IMR-90 (cell line): ENCODE data around the gene SLC39A11. TPM values are rescaled to one million over a fixed set of nuclear protein-coding genes. Genes with fewer than 3 reads are reported as not detected.

Experiments
- ATAC-seq: fragments of 200-7000 bp; cut with Tn5 transposase; 2 replicates; pipeline ENCODE4 v1.9.1; 2020; ENCODE audit warnings: low read depth, mild to moderate bottlenecking, moderate library complexity
- BruUV-seq: library from RNA; stranded (reverse); fragments of 400-500 nt; replicated peaks from 2 replicates; lab custom pipeline; 2021; lab: Mats Ljungman, UMichigan
- CTCF ChIA-PET: fragments of 300-600 bp; formaldehyde crosslinking; extraction: SDS; loops from one replicate; lab custom pipeline; 2021; ENCODE audit warnings: antibody characterized with exemption; lab: Yijun Ruan, JAX
- POLR2A ChIA-PET: fragments of 300-600 bp; sonication (Branson Sonifier 250); formaldehyde crosslinking; loops from one replicate; lab custom pipeline; 2022; ENCODE audit warnings: antibody characterized with exemption; ENCODE audit not compliant: unreplicated experiment; lab: Charles Lee
- DNase-seq: peaks from one replicate; pipeline ENCODE4 v3.0.0; 2013
- H2AFZ ChIP-seq: replicated peaks from 2 replicates; pipeline ENCODE3; 2013; ENCODE audit warnings: low read length, mild to moderate bottlenecking; ENCODE audit not compliant: poor library complexity
- H2AK5ac ChIP-seq: 2 replicates; pipeline ENCODE4 v1.6.1; 2013; ENCODE audit warnings: low read depth, low read length, inconsistent platforms
- H2AK9ac ChIP-seq: replicated peaks from 2 replicates; pipeline ENCODE3; 2013; ENCODE audit warnings: mild to moderate bottlenecking, low read depth, low read length, moderate library complexity; ENCODE audit not compliant: poor library complexity
- H2BK120ac ChIP-seq: 2 replicates; pipeline ENCODE4 v1.6.1; 2013; ENCODE audit warnings: low read depth, low read length, inconsistent platforms
- H2BK15ac ChIP-seq: 3 replicates; pipeline ENCODE4 v1.6.1; 2013; ENCODE audit warnings: low read depth, low read length, inconsistent platforms
- H2BK20ac ChIP-seq: 2 replicates; pipeline ENCODE4 v1.6.1; 2013; ENCODE audit warnings: low read depth, mild to moderate bottlenecking, inconsistent platforms, low read length, moderate library complexity
- H2BK5ac ChIP-seq: 2 replicates; pipeline ENCODE4 v1.6.1; 2013; ENCODE audit warnings: mild to moderate bottlenecking, low read depth, low read length, inconsistent platforms; ENCODE audit not compliant: poor library complexity, severe bottlenecking
- H3K14ac ChIP-seq: replicated peaks from 2 replicates; pipeline ENCODE4 v1.6.1; 2013; ENCODE audit warnings: low read depth, low read length, inconsistent platforms
- H3K18ac ChIP-seq: 2 replicates; pipeline ENCODE4 v1.6.1; 2013; ENCODE audit warnings: low read depth, low read length, control low read depth
- H3K23ac ChIP-seq: 2 replicates; pipeline ENCODE4 v1.6.1; 2013; ENCODE audit warnings: low read depth, low read length, inconsistent platforms
- H3K27ac ChIP-seq: 2 replicates; pipeline ENCODE4 v1.5.1; 2013; ENCODE audit warnings: mild to moderate bottlenecking, control low read depth, low read length; ENCODE audit not compliant: insufficient read depth
- H3K27me3 ChIP-seq: 2 replicates; pipeline ENCODE4 v1.6.1; 2013; ENCODE audit warnings: low read length; ENCODE audit not compliant: control insufficient read depth, insufficient read depth
- H3K36me3 ChIP-seq: 2 replicates; pipeline ENCODE4 v1.6.1; 2013; ENCODE audit warnings: low read length, mixed read lengths; ENCODE audit not compliant: control insufficient read depth, insufficient read depth
- H3K4ac ChIP-seq: 2 replicates; pipeline ENCODE4 v1.6.1; 2013; ENCODE audit warnings: low read depth, low read length, inconsistent platforms
- H3K4me1 ChIP-seq: 2 replicates; pipeline ENCODE4 v1.6.1; 2013; ENCODE audit warnings: low read length, mixed read lengths; ENCODE audit not compliant: control insufficient read depth, insufficient read depth
- H3K4me2 ChIP-seq: 2 replicates; pipeline ENCODE4 v1.6.1; 2013; ENCODE audit warnings: low read depth, mild to moderate bottlenecking, control low read depth, low read length, moderate library complexity
- H3K4me3 ChIP-seq: 2 replicates; pipeline ENCODE4 v1.5.1; 2013; ENCODE audit warnings: low read depth, mild to moderate bottlenecking, control low read depth, low read length, moderate library complexity; ENCODE audit not compliant: insufficient read depth
- H3K56ac ChIP-seq: 2 replicates; pipeline ENCODE4 v1.6.1; 2013; ENCODE audit warnings: low read length, inconsistent platforms; ENCODE audit not compliant: insufficient read depth; ENCODE audit errors: extremely low read depth
- H3K79me1 ChIP-seq, 2 experiments: 2 replicates each; pipeline ENCODE4 v1.6.1; 2013; ENCODE audit warnings: low read length in 2 of 2, inconsistent platforms in 1 of 2, low read depth in 1 of 2
- H3K9ac ChIP-seq: 2 replicates; pipeline ENCODE4 v1.6.1; 2013; ENCODE audit warnings: low read depth, low read length, control low read depth
- H3K9me1 ChIP-seq: 2 replicates; pipeline ENCODE4 v1.6.1; 2013; ENCODE audit warnings: low read length, inconsistent platforms; ENCODE audit not compliant: insufficient read depth
- H3K9me3 ChIP-seq: 2 replicates; pipeline ENCODE4 v1.6.1; 2013; ENCODE audit warnings: low read length; ENCODE audit not compliant: control insufficient read depth, insufficient read depth
- H4K20me1 ChIP-seq: 2 replicates; pipeline ENCODE4 v1.6.1; 2013; ENCODE audit warnings: low read length, inconsistent platforms; ENCODE audit not compliant: insufficient read depth
- H4K5ac ChIP-seq: 2 replicates; pipeline ENCODE4 v1.6.1; 2013; ENCODE audit warnings: mild to moderate bottlenecking, low read depth, low read length, control low read depth
- H4K8ac ChIP-seq, 2 experiments: 2 replicates each; pipeline ENCODE4 v1.6.1; 2013; ENCODE audit warnings: low read depth in 2 of 2, low read length in 2 of 2, control low read depth in 1 of 2, inconsistent platforms in 1 of 2
- H4K91ac ChIP-seq: 2 replicates; pipeline ENCODE4 v1.6.1; 2013; ENCODE audit warnings: low read depth, low read length, inconsistent platforms; ENCODE audit not compliant: insufficient read depth
- CHD1 ChIP-seq: IDR thresholded peaks from 2 replicates; pipeline ENCODE4 v1.6.1; 2012; ENCODE audit warnings: low read depth, low read length, improper control_type of control experiment
- CTCF ChIP-seq: conservative IDR thresholded peaks from 2 replicates; pipeline ENCODE4 v1.5.1; 2012; ENCODE audit warnings: mild to moderate bottlenecking, low read depth, low read length, improper control_type of control experiment
- FOS ChIP-seq: fragments of 150-350 bp; IDR thresholded peaks from 2 replicates; pipeline ENCODE4 v1.6.1; 2016; ENCODE audit warnings: low read depth, low read length
- MAFK ChIP-seq: IDR thresholded peaks from 2 replicates; pipeline ENCODE4 v1.6.1; 2012; ENCODE audit warnings: low read depth, low read length, improper control_type of control experiment
- MAZ ChIP-seq: IDR thresholded peaks from 2 replicates; pipeline ENCODE4 v1.6.1; 2012; ENCODE audit warnings: low read depth, mild to moderate bottlenecking, low read length, improper control_type of control experiment, moderate library complexity, borderline replicate concordance
- MXI1 ChIP-seq: IDR thresholded peaks from 2 replicates; pipeline ENCODE4 v1.6.1; 2012; ENCODE audit warnings: low read depth, mild to moderate bottlenecking, low read length, moderate library complexity, borderline replicate concordance
- NFE2L2 ChIP-seq: fragments of 150-350 bp; IDR thresholded peaks from 2 replicates; pipeline ENCODE4 v1.6.1; 2016; ENCODE audit warnings: low read depth, mild to moderate bottlenecking, low read length
- POLR2A ChIP-seq: IDR thresholded peaks from 2 replicates; pipeline ENCODE4 v1.6.1; 2012; ENCODE audit warnings: mild to moderate bottlenecking, low read depth, low read length
- RAD21 ChIP-seq: IDR thresholded peaks from 2 replicates; pipeline ENCODE4 v1.6.1; 2012; ENCODE audit warnings: low read length, improper control_type of control experiment
- RCOR1 ChIP-seq: IDR thresholded peaks from 2 replicates; pipeline ENCODE4 v1.6.1; 2012; ENCODE audit warnings: mild to moderate bottlenecking, low read length, improper control_type of control experiment; ENCODE audit not compliant: insufficient replicate concordance
- RFX5 ChIP-seq: IDR thresholded peaks from 2 replicates; pipeline ENCODE4 v1.8.0; 2012; ENCODE audit warnings: low read depth, mild to moderate bottlenecking, low read length, moderate library complexity
- SMC3 ChIP-seq: fragments of 150-350 bp; IDR thresholded peaks from 2 replicates; pipeline ENCODE4 v1.6.1; 2016; ENCODE audit warnings: low read depth, mild to moderate bottlenecking, antibody characterized with exemption, low read length, moderate library complexity
- USF2 ChIP-seq: fragments of 150-350 bp; IDR thresholded peaks from 2 replicates; pipeline ENCODE4 v1.6.1; 2017; ENCODE audit warnings: mild to moderate bottlenecking, antibody characterized with exemption, low read length, low read depth
- WGBS, 2 experiments: methylation state at CpG; one replicate each; pipeline versions ENCODE4 v1.1.5 to v1.1.7; 2013; ENCODE audit warnings: missing lambda C conversion rate in 2 of 2; ENCODE audit not compliant: insufficient read length in 1 of 2; ENCODE audit errors: extremely low coverage in 2 of 2; 5-methylcytosine and 5-hydroxymethylcytosine counted together
- dilution Hi-C: fragments of 300-500 bp; cut with HindIII; formaldehyde crosslinking; loops from one replicate; pipeline ENCODE4 v1.14.3; 2018; ENCODE audit warnings: low sequenced_read_pairs; ENCODE audit not compliant: unreplicated experiment
- in situ Hi-C: fragments of 300-500 bp; cut with MboI; formaldehyde crosslinking; loops from 3 replicates; pipeline ENCODE4 v1.14.3; 2019; ENCODE audit warnings: low sequenced_read_pairs, inconsistent platforms, mixed read lengths
- intact Hi-C: fragments of 100-400 bp; cut with micrococcal nuclease; formaldehyde crosslinking; loops from 2 replicates; pipeline ENCODE4 v1.10.0; 2022
- polyA plus RNA-seq, 3 experiments: library from polyadenylated mRNA; depleted of rRNA; stranded (reverse); fragments of >200 nt; gene quantifications; 2 replicates each; pipeline ENCODE4 v1.2.3, GENCODE V29; 2012; ENCODE audit warnings: low replicate concordance in 1 of 3
- total RNA-seq: library from RNA; depleted of rRNA; stranded (reverse); fragments of >200 nt; gene quantifications from 2 replicates; pipeline ENCODE4 v1.2.3, GENCODE V29; 2012

The SLC39A11 gene
- total and polyA plus RNA-seq, 2 of the 4 experiments (the other 2 are of a cell fraction) = 8.8 to 14.3 TPM

GRCh38 chr17:72985882-72986720 lies 106.4 kb downstream of the SLC39A11 start:
- no peak overlapping the region; the same call in 1 of the 2 replicates for H4K91ac ChIP-seq
- no peaks in the 10 kb centered on the region for H3K36me3 ChIP-seq
- no peak overlapping the region for H3K18ac ChIP-seq
- no peak overlapping the region for H3K4me3 ChIP-seq
- peak; percentile 80 for DNase-seq
- H3K4me1 ChIP-seq = peaks cover 15% of the 10 kb centered on the region
- H3K4me2 ChIP-seq = no peak overlapping the region
- no TSS peak for BruUV-seq
- peaks cover 0 to 9% of the 10 kb centered on the region in 2 experiments; a peak in 2 of 4 replicates for H3K79me1 ChIP-seq
- H4K8ac ChIP-seq = peak overlapping the region in 1 of 2 experiments; percentile 52; a peak in 1 of 4 replicates
- H3K56ac ChIP-seq = no peak overlapping the region
- peak overlapping the region; percentile 68 for H2AFZ ChIP-seq
- peak overlapping the region; percentile 69 for H3K4ac ChIP-seq
- no peaks in the 10 kb centered on the region for H3K27me3 ChIP-seq
- peak overlapping the region; percentile 35; the same call in 1 of the 2 replicates for H2BK120ac ChIP-seq
- in situ Hi-C loops = loop anchor here (5.0 to 25.0 kb wide), 3 partner anchors 171 to 424 kb away; no protein-coding TSS in a partner anchor
- intact Hi-C loops = loop anchor here (1.0 to 5.0 kb wide), 5 partner anchors 81 to 424 kb away; no protein-coding TSS in a partner anchor
- peaks cover 4% of the 10 kb centered on the region for H3K9me1 ChIP-seq
- H3K9ac ChIP-seq = no peak overlapping the region
- H3K23ac ChIP-seq = peak overlapping the region; percentile 17; the same call in 1 of the 2 replicates
- dilution Hi-C loops = no loop called here
- H2AK9ac ChIP-seq = peak overlapping the region; percentile 7
- no peaks in the 10 kb centered on the region for H4K20me1 ChIP-seq
- ChIA-PET POLR2A (interaction anchor here (0.6 to 0.7 kb wide), 2 partner anchors 9 to 394 kb away, joined by 3 to 8 read pairs; no protein-coding TSS in a partner anchor), CTCF (interaction anchor here (0.6 to 1.9 kb wide), 25 partner anchors 8 to 1914 kb away, joined by 3 to 24 read pairs (median 4); partner anchors contain the start of gene SSTR2)
- 80% methylated on average over 2 of the region's 11 CpGs; no CpG with 5 or more reads in 1 of the 2 experiments for WGBS, 2 experiments
- H2AK5ac ChIP-seq = peak overlapping the region; percentile 86
- peak overlapping the region; percentile 71 for H2BK20ac ChIP-seq
- ATAC-seq = peak; percentile 80
- H3K14ac ChIP-seq = 0 out of 2 replicates have a peak overlapping the region, but pooled peaks have one; percentile 7
- H2BK15ac ChIP-seq = no peak overlapping the region
- no peak overlapping the region for H3K27ac ChIP-seq
- H3K9me3 ChIP-seq = no peaks in the 10 kb centered on the region
- no peak overlapping the region; the same call in 1 of the 2 replicates for H4K5ac ChIP-seq
- H2BK5ac ChIP-seq = no peak overlapping the region
- TF ChIP-seq RCOR1 (no peak), MAFK (no peak), RFX5 (no peak), FOS (no peak), USF2 (no peak), MXI1 (no peak), NFE2L2 (no peak), RAD21 (peak; percentile 85), CTCF (peak; percentile 84), POLR2A (no peak), SMC3 (peak; percentile 76), CHD1 (no peak), MAZ (no peak)
